ENCODE measurements around the gene CRISP1.
"Not testable (repeated sequence)": the region's sequence is repeated elsewhere in the genome, so short reads cannot be mapped to it uniquely, and the experiment has no call there.

CRISP1 gene

DNA sequence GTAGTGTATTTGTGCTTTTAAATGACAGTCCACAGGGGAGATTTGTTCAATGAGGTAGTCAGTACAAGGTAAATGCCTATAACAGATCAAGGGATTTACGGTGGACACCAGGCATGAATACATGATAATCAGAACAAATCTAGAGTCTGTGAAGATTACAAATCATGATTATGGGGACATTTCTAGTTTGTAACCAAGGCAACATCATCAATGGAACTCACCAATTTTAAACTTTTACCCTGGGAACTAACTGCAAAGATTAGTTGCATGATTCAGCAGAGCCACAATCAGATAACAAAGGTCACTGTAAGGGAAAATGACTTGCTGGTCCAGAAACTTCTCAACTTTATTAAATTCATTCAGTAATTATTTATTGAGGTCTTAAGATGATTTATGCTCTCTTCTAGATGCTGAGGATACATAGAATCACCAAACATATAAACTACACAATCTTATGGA, at the start of gene CRISP1:
Gene CRISP1, minus strand, starts transcription at position 51 of the 459 bp plus-strand sequence. CDS start 9,135 bp downstream, outside the sequence.
- DNase-seq (ENCODE audit: low spot score), result no peak

DNA sequence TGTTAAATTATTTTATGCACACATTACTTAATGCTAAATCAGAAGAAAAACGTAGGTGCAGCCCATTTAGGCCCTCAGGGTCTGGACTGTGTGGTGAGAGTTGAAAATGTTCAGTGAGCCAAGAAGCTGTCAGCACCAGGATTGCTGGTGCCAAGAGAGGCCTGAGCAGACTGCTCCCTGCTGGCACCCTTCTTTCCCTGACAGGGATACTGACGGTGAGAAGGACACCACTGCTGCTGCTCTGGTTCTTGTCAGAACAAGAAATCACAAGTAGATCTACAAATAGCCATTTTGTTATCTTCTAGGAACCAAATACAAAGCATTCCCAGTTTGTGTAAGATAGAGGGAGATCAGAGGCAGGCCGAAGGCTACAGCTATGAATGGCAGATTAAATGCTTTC, 48.7 kb upstream of the CRISP1 start:
- DNase-seq (ENCODE audit: low spot score), result no peak

DNA sequence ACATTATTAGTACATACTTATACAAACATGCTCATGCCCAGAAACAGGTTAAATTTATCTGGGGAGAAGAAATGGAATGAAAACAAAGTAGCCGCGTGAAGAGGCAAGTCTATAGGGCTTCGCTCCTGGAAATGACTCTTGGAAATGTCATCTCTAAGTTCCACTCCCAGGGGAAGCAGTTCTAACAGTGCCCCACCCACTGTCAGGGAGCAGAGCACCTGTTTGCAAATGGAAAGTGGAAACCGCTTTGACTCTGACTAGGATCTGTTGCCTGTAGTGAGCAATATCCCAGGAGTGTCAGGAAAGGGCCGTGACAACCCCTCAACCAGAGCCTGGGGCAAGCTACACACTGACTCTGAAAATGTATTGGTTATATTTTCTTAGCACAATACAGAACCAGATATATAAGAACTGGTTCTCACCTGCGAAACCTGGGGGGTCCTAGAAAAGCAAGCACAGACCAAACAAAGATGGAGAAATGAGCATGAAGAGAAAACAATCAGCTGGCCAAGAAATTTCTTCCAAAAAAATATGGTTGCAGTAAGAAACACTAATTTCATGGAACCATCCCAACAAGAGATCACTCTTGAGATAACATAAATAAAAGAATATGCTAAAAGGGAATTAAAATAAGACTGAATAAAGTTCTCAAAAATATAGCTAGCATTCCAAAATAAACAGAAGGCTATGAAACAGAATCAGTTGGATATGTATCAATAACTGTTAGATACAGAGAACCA, 47.5 kb upstream of the CRISP1 start:
- no peak for DNase-seq (ENCODE audit: low spot score)

DNA sequence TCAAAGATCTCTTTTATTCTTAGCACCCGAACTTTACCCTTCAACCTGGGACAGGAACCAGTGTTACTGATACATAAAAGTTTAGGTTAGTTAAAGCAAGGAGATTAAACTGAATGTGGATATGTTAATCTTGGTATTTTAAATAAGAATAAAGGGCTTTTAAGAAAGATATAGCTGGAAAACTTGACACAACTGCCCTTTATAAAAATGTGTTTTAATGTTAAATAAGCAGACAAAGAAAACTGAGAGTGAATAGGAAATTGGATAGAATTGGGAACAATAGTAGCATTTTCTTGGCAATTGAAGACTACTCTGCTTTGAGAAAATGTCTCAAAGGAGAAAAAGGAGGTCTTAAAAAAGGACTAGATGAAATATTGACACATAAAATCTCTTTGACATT, 45.9 kb upstream of the CRISP1 start:
- DNase-seq (ENCODE audit: low spot score), result no peak

- no peak for DNase-seq (ENCODE audit: low spot score)
These were observed 44.9 kb upstream of the CRISP1 start for GRCh38 chr6:49911252-49911651.

- no peak for DNase-seq (ENCODE audit: low spot score)
These were observed 43.2 kb upstream of the CRISP1 start for GRCh38 chr6:49909563-49909962.

DNA sequence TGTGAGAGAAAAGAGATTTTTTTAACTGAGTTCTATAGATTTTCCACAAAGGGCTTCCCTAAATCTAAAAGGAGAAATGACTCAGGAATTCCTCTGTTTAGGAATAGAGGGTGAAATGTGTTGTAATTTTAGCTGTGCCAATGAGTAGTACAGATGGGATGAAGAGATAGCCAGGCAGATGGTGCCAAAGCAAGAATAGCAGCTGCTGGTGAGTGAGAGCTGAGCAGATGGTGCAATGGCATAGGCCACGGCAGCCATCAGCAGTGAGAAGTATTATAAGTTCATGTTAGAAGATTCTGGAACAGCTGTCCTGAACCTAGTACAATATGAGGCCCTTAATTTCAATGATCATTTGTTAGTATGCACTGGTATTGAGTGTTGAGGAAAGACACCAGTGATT, 40.2 kb upstream of the CRISP1 start:
- DNase-seq (ENCODE audit: low spot score), result no peak

- DNase-seq (ENCODE audit: low spot score), result no peak
These were observed 39.0 kb upstream of the CRISP1 start for GRCh38 chr6:49905296-49905695.

GRCh38 chr6:49902856-49903255, 36.5 kb upstream of the CRISP1 start:
- no peak for DNase-seq (ENCODE audit: low spot score)

GRCh38 chr6:49898904-49899566, 32.7 kb upstream of the CRISP1 start:
- no peak for DNase-seq (ENCODE audit: low spot score)

GRCh38 chr6:49895553-49895952, 29.2 kb upstream of the CRISP1 start:
- DNase-seq (ENCODE audit: low spot score), result not testable (repeated sequence)

DNA sequence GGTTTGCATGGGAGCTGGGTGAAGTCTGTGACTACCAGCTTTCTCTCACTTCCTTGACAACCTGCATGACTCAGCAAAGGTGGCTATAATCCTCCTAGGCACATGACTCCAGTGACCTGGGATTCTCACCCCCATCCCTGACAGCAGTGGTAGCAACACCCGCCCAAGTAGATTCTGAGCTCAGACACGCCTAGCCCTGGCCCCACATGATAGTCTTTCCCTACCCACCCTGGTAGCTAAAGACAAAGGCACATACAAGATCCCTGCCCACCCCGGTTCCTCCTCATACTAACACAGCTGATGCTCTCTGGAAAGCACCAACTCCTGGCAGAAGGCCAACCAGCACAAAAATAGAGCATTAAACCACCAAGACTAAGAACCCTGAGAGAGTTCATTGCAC, 25.9 kb upstream of the CRISP1 start:
- no peak for DNase-seq (ENCODE audit: low spot score)

GRCh38 chr6:49890988-49891387, 24.7 kb upstream of the CRISP1 start:
- no peak for DNase-seq (ENCODE audit: low spot score)

DNA sequence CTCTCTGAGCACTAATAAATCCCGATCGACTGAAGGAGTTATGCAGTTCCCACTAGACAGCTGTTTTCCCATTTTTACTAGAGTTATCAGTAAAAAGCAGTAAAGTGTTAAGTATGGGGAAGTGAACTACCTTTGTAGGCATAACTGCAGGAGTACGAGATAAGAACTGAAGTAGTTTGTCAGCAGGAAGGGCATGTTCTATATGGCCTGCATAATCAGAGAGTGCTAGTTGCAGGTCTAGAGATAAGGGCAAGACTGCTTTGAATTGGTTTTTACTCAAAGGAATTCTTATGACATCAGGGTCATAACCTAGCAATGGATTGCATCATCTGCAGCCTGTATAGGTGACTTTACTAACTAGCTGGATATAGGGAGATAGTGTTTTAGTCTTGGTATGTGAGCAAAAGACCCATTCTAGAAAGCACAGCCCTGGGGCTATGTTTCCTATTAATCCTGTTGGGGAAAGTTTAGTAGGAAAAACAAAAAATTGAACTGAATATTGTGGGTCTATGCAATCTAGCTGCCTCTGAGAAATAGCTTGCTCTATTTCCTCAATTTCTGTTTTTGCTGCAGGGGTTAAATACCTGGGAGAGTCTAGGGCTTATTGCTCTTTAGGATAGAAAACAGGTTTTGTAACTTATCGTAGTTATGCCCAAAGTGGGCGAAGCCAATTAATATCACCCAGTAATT, 22.6 kb upstream of the CRISP1 start:
- no peak for DNase-seq (ENCODE audit: low spot score)

- DNase-seq (ENCODE audit: low spot score), result no peak
These were observed 2.7 kb upstream of the CRISP1 start for GRCh38 chr6:49868951-49869529.

DNA sequence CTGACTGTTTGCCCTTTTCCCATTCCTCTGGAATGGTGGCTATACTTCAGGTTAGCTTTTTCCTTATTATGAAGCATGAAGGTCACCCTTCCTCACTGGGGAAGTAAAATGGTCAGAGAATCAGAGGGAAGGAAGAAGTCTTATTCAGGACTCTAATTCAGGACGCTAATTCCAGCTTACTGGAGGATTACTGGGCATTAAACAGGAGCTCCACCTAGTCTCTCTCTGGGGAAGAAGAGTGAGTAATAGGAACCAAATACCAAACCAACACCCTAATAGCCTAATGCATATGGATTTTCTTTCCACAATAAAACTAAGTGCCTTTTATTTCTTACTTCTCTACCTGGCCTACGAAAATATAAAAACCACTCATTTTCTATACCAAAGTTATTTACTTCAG, 10.1 kb downstream of the CRISP1 start:
- DNase-seq (ENCODE audit: low spot score), result no peak

DNA sequence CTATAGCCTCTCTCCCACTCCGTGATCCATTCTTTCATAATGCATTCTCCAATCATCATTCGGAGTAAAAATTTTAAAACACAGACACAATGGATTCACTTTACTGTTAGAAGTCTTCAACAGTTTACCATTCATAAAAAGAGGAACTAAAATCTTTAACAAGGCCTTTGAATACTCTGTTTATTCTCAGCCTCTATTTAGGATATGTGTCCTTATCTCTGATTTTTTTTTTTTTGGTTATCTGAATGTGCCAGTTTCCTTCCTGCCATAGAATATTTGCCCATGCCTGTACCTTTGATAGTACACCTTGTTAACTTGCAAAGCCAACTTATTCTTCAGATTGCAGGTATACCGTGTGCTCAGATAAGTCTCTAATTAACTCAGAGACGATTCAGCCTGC, 11.1 kb downstream of the CRISP1 start:
- DNase-seq (ENCODE audit: low spot score), result no peak

DNA sequence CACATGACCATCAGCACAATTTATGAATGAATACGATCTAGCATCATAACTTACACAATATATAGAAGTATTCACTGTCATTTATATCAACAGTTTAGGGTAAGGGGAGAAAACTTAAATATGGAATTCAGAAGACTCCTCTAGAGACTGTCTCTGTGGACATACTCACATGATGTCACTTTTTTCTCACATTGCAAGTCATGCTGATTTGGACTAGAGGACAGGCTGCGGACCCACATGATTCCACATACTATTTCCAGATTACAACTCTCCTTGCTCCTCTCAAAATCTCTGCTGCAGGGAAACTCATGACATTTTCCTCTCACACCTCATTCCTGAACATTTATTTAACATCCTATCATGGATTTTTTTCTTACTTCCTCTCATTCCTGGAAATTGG, 13.4 kb downstream of the CRISP1 start:
- DNase-seq (ENCODE audit: low spot score), result no peak

- no peak for DNase-seq (ENCODE audit: low spot score)
These were observed 17.0 kb downstream of the CRISP1 start for GRCh38 chr6:49849213-49849907.

DNA sequence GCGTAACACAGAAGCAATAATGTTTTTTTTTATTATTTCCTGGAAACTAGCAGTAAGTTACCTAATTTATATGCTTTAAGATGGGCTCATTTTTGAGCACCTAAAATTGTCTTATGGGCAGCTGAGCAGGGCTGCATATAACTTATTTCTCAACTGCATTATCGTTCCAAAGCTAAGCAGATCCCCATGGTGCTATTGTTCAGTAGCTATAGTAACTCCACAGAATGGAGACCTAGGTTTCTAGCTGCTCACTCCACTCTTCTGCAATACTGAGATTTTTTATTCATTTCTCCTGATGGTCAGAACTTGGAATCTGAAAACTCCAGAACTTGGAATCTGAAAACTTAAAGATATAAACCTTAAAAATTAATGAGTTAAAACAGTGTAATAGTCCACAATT, 18.7 kb downstream of the CRISP1 start:
- no peak for DNase-seq (ENCODE audit: low spot score)

- DNase-seq (ENCODE audit: low spot score), result no peak
These were observed 19.3 kb downstream of the CRISP1 start for GRCh38 chr6:49847014-49847413.

GRCh38 chr6:49841424-49841823, 24.9 kb downstream of the CRISP1 start:
- DNase-seq (ENCODE audit: low spot score), result no peak

Measured in CD4-positive, alpha-beta T cell treated with Interleukin-6 at 100 ng/mL for 8 hours (primary cell).